ENCODE data around the gene ECEL1.

ECEL1 gene

DNA sequence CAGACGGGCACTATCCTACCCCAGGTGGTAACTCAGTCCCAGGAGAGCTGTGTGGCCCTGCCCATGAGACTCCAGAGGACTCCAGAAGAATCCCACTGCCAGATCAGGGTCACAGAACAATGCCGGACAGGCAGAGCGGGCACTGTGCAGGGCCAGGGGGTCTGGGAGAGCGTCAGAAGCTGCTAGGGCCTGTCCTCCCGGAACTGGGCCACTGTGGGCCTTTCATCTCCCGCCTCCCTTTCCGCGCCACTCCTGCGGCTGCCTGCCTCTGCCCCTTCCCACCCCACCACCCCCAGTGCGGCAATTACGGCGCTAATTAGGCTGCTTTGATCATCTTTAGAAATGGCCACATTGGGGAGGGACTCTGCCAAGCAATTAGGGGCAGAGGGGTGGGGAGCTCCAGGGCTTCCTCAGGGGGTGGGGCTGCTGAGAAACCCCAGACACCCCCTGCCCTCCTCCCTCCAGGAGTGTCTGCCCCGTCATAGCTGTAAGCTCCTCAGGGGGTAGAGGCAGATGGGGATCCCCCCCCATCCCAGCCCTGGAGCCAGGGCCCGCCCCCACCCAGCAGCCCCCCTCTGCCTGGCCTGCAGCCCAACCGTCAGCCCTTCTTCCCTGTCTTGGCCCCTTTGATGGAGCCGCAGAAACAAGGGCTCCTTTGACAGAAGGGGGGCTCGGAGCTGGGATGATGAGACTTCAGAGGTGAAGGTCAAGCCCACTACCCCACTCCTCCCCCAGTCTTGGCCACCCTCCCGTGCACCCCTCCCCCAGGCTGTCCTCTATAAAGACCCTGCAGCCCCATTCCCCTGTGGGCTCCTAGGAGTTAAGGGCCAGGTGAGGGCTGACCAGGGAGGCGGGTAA is 32.2 kb upstream of the ECEL1 start, which contains the start of gene PRSS56:
PRSS56 (plus strand) TSS at position 808 of the 858 bp plus-strand sequence. CDS start 211 bp downstream, outside the sequence.
- H3K9ac ChIP-seq: no peak within 1 kb of the TSS
- no peaks in the 10 kb centered on the region for H3K36me3 ChIP-seq
- peaks cover 21 to 33% (median 31%) of the 10 kb centered on the region in 10 experiments; a peak in 19 of 20 replicates for H3K4me1 ChIP-seq
- H3K4me2 ChIP-seq: no peak within 1 kb of the TSS
- H3K4me3 ChIP-seq: no peak within 1 kb of the TSS
- no peak within 1 kb of the TSS for H3K27ac ChIP-seq
- peaks cover 33 to 43% (median 38%) of the 10 kb centered on the region in 11 experiments for H3K27me3 ChIP-seq
- H4K20me1 ChIP-seq: peaks cover 0 to 37% (median 15%) of the 10 kb centered on the region in 11 experiments; a peak in 19 of 22 replicates
- no peaks in the 10 kb centered on the region for H3K9me3 ChIP-seq (replicated peaks in 1 of 11)
- no peak for TF ChIP-seq Cebpa-rat (IDR thresholded peaks at IDR 0.05)

DNA sequence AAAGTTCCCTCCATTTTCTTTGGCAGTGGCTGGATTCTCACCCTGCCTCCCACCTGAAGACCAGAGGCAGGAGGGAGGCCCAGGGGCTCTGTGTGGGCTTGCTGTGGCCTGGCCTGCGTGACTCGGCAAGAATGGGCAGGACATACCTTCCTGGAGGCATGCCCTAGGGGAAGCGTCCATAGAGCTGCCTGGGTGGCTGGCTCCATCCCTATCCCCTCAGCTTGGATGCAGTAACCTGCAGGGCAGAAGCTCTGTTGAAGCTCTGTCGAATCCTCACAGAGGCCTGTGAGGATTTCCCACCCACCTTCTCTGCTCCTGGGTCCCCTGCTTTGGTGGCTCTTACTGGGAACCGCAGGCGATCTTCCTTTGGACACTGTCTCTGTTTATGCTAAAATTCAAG is 31.2 kb upstream of the ECEL1 start:
- TF ChIP-seq Cebpa-rat (IDR thresholded peaks at IDR 0.05): no peak
- Histone ChIP-seq H3K27ac (no peak overlapping the region), H3K36me3 (no peaks in the 10 kb centered on the region), H3K9ac (no peak overlapping the region), H3K9me3 (replicated peaks in 1 of 11) (no peaks in the 10 kb centered on the region), H3K4me3 (no peak overlapping the region), H3K27me3 (peaks cover 24 to 34% (median 29%) of the 10 kb centered on the region in 11 experiments), H4K20me1 (peaks cover 0 to 35% (median 14%) of the 10 kb centered on the region in 11 experiments; a peak in 19 of 22 replicates), H3K4me2 (no peak overlapping the region), H3K4me1 (peaks cover 13 to 24% (median 21%) of the 10 kb centered on the region in 10 experiments; a peak in 19 of 20 replicates)

DNA sequence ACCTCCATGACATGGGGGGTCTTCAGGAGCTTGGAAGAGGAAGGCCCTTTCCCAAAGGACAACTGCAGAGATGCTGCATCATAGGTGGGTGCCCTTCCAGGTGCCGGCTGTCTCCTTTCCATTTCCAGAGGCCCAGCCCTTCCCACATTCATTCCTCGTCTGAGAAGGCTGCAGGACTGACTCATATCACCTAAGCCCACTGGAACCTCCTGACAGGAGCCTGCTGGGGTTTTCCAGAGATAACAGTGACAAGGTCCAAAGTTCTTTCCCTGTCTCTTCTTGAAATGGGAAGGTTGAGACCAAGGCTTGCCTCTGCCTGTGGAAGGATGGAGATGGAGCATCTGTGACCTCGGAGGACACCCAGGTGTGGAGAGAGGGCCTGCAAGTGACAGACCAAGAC is 28.9 kb upstream of the ECEL1 start:
- no peaks in the 10 kb centered on the region for H3K9me3 ChIP-seq (replicated peaks in 1 of 11)
- no peak for TF ChIP-seq Cebpa-rat (IDR thresholded peaks at IDR 0.05)

DNA sequence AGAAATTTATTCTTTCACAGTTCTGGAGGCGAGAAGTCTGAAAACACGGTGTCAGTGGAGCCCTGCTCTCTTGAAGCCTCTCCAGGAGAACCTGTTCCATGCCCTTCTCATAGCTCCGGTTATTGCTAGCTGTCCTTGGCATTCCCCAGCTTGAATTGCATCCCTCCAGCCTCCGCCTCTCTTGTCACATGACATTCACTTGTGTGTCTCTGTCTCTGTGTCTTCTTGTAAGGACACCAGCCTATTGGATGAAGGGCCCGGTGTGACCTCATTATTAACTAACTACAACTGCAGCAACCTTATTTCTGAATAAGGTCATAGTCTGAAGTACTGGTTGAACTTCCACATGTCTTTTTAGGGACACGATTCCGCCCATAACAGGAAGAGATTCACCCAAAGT is 28.0 kb upstream of the ECEL1 start:
- Histone ChIP-seq H3K9ac (no peak overlapping the region), H3K4me1 (peaks cover 11 to 25% (median 23%) of the 10 kb centered on the region in 10 experiments; a peak in 18 of 20 replicates), H3K9me3 (replicated peaks in 1 of 11) (no peaks in the 10 kb centered on the region), H3K4me2 (no peak overlapping the region), H4K20me1 (peaks cover 0 to 13% (median 0%) of the 10 kb centered on the region in 11 experiments; a peak in 5 of 22 replicates), H3K27ac (no peak overlapping the region), H3K4me3 (no peak overlapping the region), H3K27me3 (peaks cover 0 to 2% (median 0%) of the 10 kb centered on the region in 11 experiments; a peak in 1 of 22 replicates), H3K36me3 (no peaks in the 10 kb centered on the region)
- no peak for TF ChIP-seq Cebpa-rat (IDR thresholded peaks at IDR 0.05)

More for the DNA sequence above, 28.9 kb upstream of the ECEL1 start:
- Histone ChIP-seq H3K27ac (no peak overlapping the region), H3K9ac (no peak overlapping the region), H3K4me1 (peaks cover 7 to 18% (median 15%) of the 10 kb centered on the region in 10 experiments; a peak in 18 of 20 replicates), H3K4me3 (no peak overlapping the region), H4K20me1 (peaks cover 0 to 16% (median 0%) of the 10 kb centered on the region in 11 experiments; a peak in 6 of 22 replicates), H3K36me3 (no peaks in the 10 kb centered on the region), H3K27me3 (peaks cover under 1 to 11% (median 6%) of the 10 kb centered on the region in 11 experiments; a peak in 20 of 22 replicates), H3K4me2 (no peak overlapping the region)

DNA sequence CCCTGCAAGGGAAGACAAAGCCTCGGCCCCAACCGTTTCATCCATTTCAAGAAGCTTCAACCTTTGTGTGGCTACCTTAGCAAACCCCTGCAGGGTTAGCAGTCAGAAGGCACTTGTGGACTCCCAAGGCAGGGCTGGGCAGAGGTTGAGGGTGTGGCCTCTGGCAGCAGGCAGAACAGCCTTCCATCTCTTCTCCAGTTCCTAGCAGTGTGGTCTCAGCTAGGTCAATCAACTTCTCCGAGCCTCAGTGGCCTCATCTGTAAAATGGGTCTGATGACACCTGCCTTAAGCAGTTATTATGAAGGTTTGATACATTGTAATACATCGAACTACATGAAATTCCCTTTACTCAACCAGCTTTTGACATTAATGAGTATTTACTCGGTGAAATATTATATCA is 25.7 kb upstream of the ECEL1 start:
- peaks cover 11 to 32% (median 27%) of the 10 kb centered on the region in 10 experiments; a peak in 18 of 20 replicates for H3K4me1 ChIP-seq
- H4K20me1 ChIP-seq: peaks cover 0 to 13% (median 0%) of the 10 kb centered on the region in 11 experiments; a peak in 4 of 22 replicates
- no peaks in the 10 kb centered on the region for H3K36me3 ChIP-seq
- no peaks in the 10 kb centered on the region for H3K27me3 ChIP-seq
- no peak overlapping the region for H3K4me3 ChIP-seq
- no peak for TF ChIP-seq Cebpa-rat (IDR thresholded peaks at IDR 0.05)
- H3K4me2 ChIP-seq: no peak overlapping the region; a peak in 1 of 22 replicates
- no peak overlapping the region for H3K27ac ChIP-seq
- no peaks in the 10 kb centered on the region for H3K9me3 ChIP-seq (replicated peaks in 1 of 11)
- no peak overlapping the region for H3K9ac ChIP-seq

DNA sequence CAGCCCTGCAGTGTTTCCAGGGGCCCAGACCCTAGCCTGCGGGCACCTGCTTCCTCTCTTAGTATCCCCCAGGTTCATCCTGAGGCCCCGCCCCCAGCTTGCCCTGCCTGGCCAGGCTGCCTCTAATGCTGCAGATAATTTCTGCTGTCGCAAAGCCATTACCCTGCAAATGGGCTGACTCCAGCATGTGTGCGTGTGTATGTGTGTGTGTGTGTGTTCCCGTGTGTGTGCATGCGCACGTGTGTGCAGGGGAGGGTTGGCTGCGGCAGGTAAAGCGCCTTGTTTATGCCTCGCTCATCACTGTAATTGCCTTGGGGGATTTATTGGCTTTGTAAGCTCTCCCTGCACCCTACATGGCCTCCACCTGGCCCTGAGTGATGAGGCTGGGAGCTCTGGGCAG is 25.0 kb upstream of the ECEL1 start:
- no peak for TF ChIP-seq Cebpa-rat (IDR thresholded peaks at IDR 0.05)
- H3K27ac ChIP-seq: 0 out of 22 replicates have a peak overlapping the region, but pooled peaks of 1 of the 11 experiments have one; percentile 26
- peak overlapping the region in 9 of 11 experiments; percentile 52 to 90 (median 79); a peak in 17 of 22 replicates for H3K4me2 ChIP-seq
- H3K36me3 ChIP-seq: no peaks in the 10 kb centered on the region
- H3K9me3 ChIP-seq (replicated peaks in 1 of 11): no peaks in the 10 kb centered on the region
- peak overlapping the region in 1 of 11 experiments; percentile 30; a peak in 2 of 22 replicates for H3K9ac ChIP-seq
- peaks cover 0 to 13% (median 0%) of the 10 kb centered on the region in 11 experiments; a peak in 4 of 22 replicates for H4K20me1 ChIP-seq
- H3K4me3 ChIP-seq: no peak overlapping the region
- H3K27me3 ChIP-seq: no peaks in the 10 kb centered on the region
- peaks cover 11 to 32% (median 27%) of the 10 kb centered on the region in 10 experiments; a peak in 18 of 20 replicates for H3K4me1 ChIP-seq

DNA sequence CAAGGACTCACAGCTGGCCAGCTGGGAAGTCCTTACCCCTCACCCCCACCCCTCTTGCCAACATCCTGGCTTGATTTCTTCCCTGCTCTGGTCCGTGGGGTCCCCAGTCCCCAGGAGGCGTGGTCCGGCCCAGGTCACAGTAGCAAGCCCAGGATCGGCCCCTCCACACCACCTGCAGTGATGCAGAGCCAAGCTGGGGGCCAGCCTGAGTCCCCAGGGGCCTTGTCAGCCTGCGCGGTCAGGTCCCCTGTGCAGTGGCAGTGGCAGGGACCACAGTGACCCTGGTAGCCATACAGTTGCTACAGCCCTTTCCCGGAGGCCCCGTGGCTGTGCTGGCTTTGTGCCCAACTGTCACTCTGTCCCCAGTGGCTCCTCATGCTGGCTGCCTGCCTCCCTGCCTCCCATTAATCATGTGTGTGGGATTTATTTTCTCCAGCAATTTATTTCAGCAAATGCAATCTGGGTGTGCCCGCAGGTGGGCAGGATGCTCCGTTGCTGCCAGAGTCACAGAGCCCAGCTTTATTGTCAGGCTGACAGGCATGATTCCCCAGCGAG is 23.8 kb upstream of the ECEL1 start:
- H3K9me3 ChIP-seq (replicated peaks in 1 of 11): no peaks in the 10 kb centered on the region
- peak overlapping the region; percentile 12 to 90 (median 77); a peak in 20 of 22 replicates for H3K4me2 ChIP-seq
- no peak overlapping the region for H3K4me3 ChIP-seq
- peaks cover 0 to 12% (median 0%) of the 10 kb centered on the region in 11 experiments; a peak in 4 of 22 replicates for H4K20me1 ChIP-seq
- peaks cover 0 to 9% (median 6%) of the 10 kb centered on the region in 11 experiments; a peak in 12 of 22 replicates for H3K27me3 ChIP-seq
- no peaks in the 10 kb centered on the region for H3K36me3 ChIP-seq
- H3K9ac ChIP-seq: peak overlapping the region in 4 of 11 experiments; percentile 20 to 51 (median 40); a peak in 5 of 22 replicates
- TF ChIP-seq Cebpa-rat (IDR thresholded peaks at IDR 0.05): no peak
- peak overlapping the region in 1 of 11 experiments; percentile 67; a peak in 3 of 22 replicates for H3K27ac ChIP-seq
- H3K4me1 ChIP-seq: peaks cover 11 to 32% (median 27%) of the 10 kb centered on the region in 10 experiments; a peak in 18 of 20 replicates

DNA sequence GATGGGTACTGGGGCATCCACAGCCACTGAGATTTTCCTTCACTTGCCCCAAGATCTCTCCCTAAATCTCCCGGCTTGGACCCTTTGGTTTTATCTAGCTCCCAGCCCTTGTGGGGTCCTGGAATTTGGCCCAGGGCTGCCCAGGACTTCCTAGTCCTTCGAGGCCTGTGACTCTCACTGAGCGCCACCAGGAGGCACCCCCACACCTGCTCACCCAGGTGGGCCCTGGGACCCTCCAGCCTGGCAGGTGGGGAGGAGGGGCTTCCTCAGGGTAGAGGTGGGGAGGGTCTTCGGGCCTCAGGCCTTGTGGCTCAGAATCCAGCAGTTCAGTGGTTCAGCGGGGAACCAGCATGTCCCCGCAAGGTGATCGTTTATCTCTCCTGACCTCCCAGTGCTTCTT is 20.6 kb upstream of the ECEL1 start:
- TF ChIP-seq Cebpa-rat (IDR thresholded peaks at IDR 0.05): no peak

More for the DNA sequence above, 20.6 kb upstream of the ECEL1 start:
- peaks cover 0 to 27% (median 4%) of the 10 kb centered on the region in 11 experiments; a peak in 10 of 22 replicates for H4K20me1 ChIP-seq
- no peaks in the 10 kb centered on the region for H3K36me3 ChIP-seq
- H3K27ac ChIP-seq: no peak overlapping the region
- no peak overlapping the region for H3K4me2 ChIP-seq
- no peak overlapping the region for H3K9ac ChIP-seq
- no peak overlapping the region for H3K4me3 ChIP-seq
- peaks cover 14 to 41% (median 36%) of the 10 kb centered on the region in 10 experiments; a peak in 19 of 20 replicates for H3K4me1 ChIP-seq
- no peaks in the 10 kb centered on the region for H3K9me3 ChIP-seq (replicated peaks in 1 of 11)
- H3K27me3 ChIP-seq: peaks cover 27 to 39% (median 37%) of the 10 kb centered on the region in 11 experiments

Data from BLaER1 treated with 17β-estradiol and CSF1 and Interleukin-3, amounts not matched to agents 10 nM and 100 nM (cell line).